Loucy (cell line): ENCODE measurements around the gene WWOX.

ENCODE experiments used
- CTCF ChIP-seq: fragments of 200-600 bp; sonication (generic); conservative IDR thresholded peaks from 2 replicates; pipeline ENCODE4 v1.5.1; 2014; ENCODE audit warnings: mild to moderate bottlenecking, antibody characterized with exemption, low read length
- EZH2phosphoT487 ChIP-seq: fragments of 200-600 bp; IDR thresholded peaks from 2 replicates; pipeline ENCODE4 v1.6.1; 2018; ENCODE audit warnings: antibody characterized with exemption, mild to moderate bottlenecking, moderate library complexity, borderline replicate concordance

GRCh38 chr16:78300469-78300868, 201.0 kb downstream of the WWOX start:
- TF ChIP-seq EZH2phosphoT487 = no peak
- TF ChIP-seq CTCF = no peak
